Thyroid gland (tissue), 4 donors: Measurements from ENCODE around the gene KRTAP4-3.

Experiments used
- CTCF ChIP-seq, 6 experiments: fragments of 200-600 bp in 3 of 6; fragments of 450-650 bp in 3 of 6; sonication (generic) in 3 of 6; IDR thresholded peaks; one replicate each; pipeline ENCODE4 v1.5.1; 2016 to 2019; ENCODE audit warnings: antibody characterized with exemption in 6 of 6, mild to moderate bottlenecking in 2 of 6, inconsistent platforms in 1 of 6, moderate library complexity in 1 of 6
- POLR2A ChIP-seq, 2 donors: fragments of 450-650 bp; IDR thresholded peaks; one replicate each; pipeline ENCODE4 v1.6.1; 2017; ENCODE audit warnings: antibody characterized with exemption in 2 of 2, mild to moderate bottlenecking in 2 of 2, moderate library complexity in 1 of 2

GRCh38 chr17:41140360-41141131, 27.5 kb downstream of the KRTAP4-3 start, which contains the start of gene KRTAP4-6:
- no peak for TF ChIP-seq CTCF (IDR thresholded peaks at IDR 0.05)
- TF ChIP-seq POLR2A (IDR thresholded peaks at IDR 0.05): no peak
